Breast epithelium (tissue), 4 donors: ENCODE results near the gene DENND2C. TPM values are rescaled to one million over a fixed set of nuclear protein-coding genes. Genes with fewer than 3 reads are reported as not detected.

ENCODE experiments used
- DNase-seq, 2 donors: peaks; one replicate each; pipeline ENCODE4 v3.0.0-alpha.2; 2019; ENCODE audit warnings: low spot score in 2 of 2
- H3K27ac ChIP-seq, 2 donors: fragments of 200-600 bp; sonication (generic) in 1 of 2; one replicate each; pipeline ENCODE4 v1.5.1; 2016 to 2019; ENCODE audit warnings: mild to moderate bottlenecking in 1 of 2
- H3K27me3 ChIP-seq, 2 donors: fragments of 200-600 bp; sonication (generic) in 1 of 2; one replicate each; pipeline versions ENCODE4 v1.5.1 to v1.6.0; 2017 to 2019; ENCODE audit warnings: control low read depth in 1 of 2, mild to moderate bottlenecking in 1 of 2
- H3K36me3 ChIP-seq: fragments of 200-600 bp; one replicate; pipeline ENCODE4 v1.5.1; 2019
- H3K4me1 ChIP-seq, 2 donors: fragments of 200-600 bp; sonication (generic); one replicate each; pipeline ENCODE4 v1.5.1; 2016 to 2019; ENCODE audit warnings: control low read depth in 1 of 2
- H3K4me3 ChIP-seq, 3 donors: fragments of 200-600 bp; sonication (generic); 1 replicate in 2 of 3; 2 replicates in 1 of 3; pipeline ENCODE4 v1.5.1; 2016 to 2019; ENCODE audit warnings: mild to moderate bottlenecking in 3 of 3, moderate library complexity in 2 of 3
- H3K9me3 ChIP-seq, 2 donors: fragments of 200-600 bp; sonication (generic) in 1 of 2; one replicate each; pipeline ENCODE4 v1.5.1; 2016 to 2019; ENCODE audit warnings: control low read depth in 1 of 2
- CTCF ChIP-seq, 3 donors: fragments of 450-650 bp; IDR thresholded peaks; one replicate each; pipeline ENCODE4 v1.5.1; 2016 to 2017; ENCODE audit warnings: antibody characterized with exemption in 3 of 3, mild to moderate bottlenecking in 3 of 3, moderate library complexity in 3 of 3
- POLR2A ChIP-seq: fragments of 450-650 bp; IDR thresholded peaks from one replicate; pipeline ENCODE4 v1.6.1; 2016; ENCODE audit warnings: antibody characterized with exemption, mild to moderate bottlenecking, moderate library complexity
- POLR2AphosphoS5 ChIP-seq, 3 donors: sonication (generic); formaldehyde crosslinking; IDR thresholded peaks; one replicate each; pipeline ENCODE4 v1.6.1; 2017; ENCODE audit warnings: antibody characterized with exemption in 3 of 3
- intact Hi-C: fragments of 100-400 bp; cut with DNase I; formaldehyde crosslinking; loops from one replicate; pipeline ENCODE4 v1.15.1; 2023; ENCODE audit warnings: low total_unique reads
- total RNA-seq, 3 donors: library from RNA; depleted of rRNA; stranded (reverse); fragments of >200 nt; gene quantifications; one replicate each; pipeline ENCODE4 v1.1.0, GENCODE V29; 2016

DENND2C gene
- total RNA-seq, 3 donors from 2014 or later: 2.6 to 5.9 (median 3.3) TPM

GRCh38 chr1:114551400-114551799 lies 118.4 kb downstream of the DENND2C start:
- no peak for TF ChIP-seq POLR2AphosphoS5 (IDR thresholded peaks at IDR 0.05)
- TF ChIP-seq POLR2A: no peak
- no peak for TF ChIP-seq CTCF (IDR thresholded peaks at IDR 0.05)
- Histone ChIP-seq H3K9me3 (no peaks in the 10 kb centered on the region), H3K27ac (no peak overlapping the region), H3K27me3 (no peaks in the 10 kb centered on the region), H3K36me3 (no peaks in the 10 kb centered on the region), H3K4me3 (no peak overlapping the region), H3K4me1 (no peaks in the 10 kb centered on the region)
- intact Hi-C loops: no loop called here
- no peak for DNase-seq

- TF ChIP-seq CTCF (IDR thresholded peaks at IDR 0.05): no peak
- TF ChIP-seq POLR2AphosphoS5 (IDR thresholded peaks at IDR 0.05): no peak
- TF ChIP-seq POLR2A: no peak
- DNase-seq: no peak
- Histone ChIP-seq H3K27me3 (no peaks in the 10 kb centered on the region), H3K4me3 (no peak overlapping the region), H3K4me1 (no peaks in the 10 kb centered on the region), H3K36me3 (no peaks in the 10 kb centered on the region), H3K9me3 (no peaks in the 10 kb centered on the region), H3K27ac (no peak overlapping the region)
- intact Hi-C loops: no loop called here
Observed at GRCh38 chr1:114550336-114550735, 119.5 kb downstream of the DENND2C start.

GRCh38 chr1:114549137-114549536 lies 120.7 kb downstream of the DENND2C start:
- no peaks in the 10 kb centered on the region for H3K36me3 ChIP-seq
- H3K27me3 ChIP-seq: no peaks in the 10 kb centered on the region
- no peak for DNase-seq
- no peaks in the 10 kb centered on the region for H3K4me1 ChIP-seq
- no peak overlapping the region for H3K4me3 ChIP-seq
- intact Hi-C loops: no loop called here
- no peaks in the 10 kb centered on the region for H3K9me3 ChIP-seq
- no peak for TF ChIP-seq POLR2A
- no peak for TF ChIP-seq CTCF (IDR thresholded peaks at IDR 0.05)
- no peak for TF ChIP-seq POLR2AphosphoS5 (IDR thresholded peaks at IDR 0.05)
- H3K27ac ChIP-seq: no peak overlapping the region

GRCh38 chr1:114547076-114547475 lies 122.8 kb downstream of the DENND2C start:
- no peaks in the 10 kb centered on the region for H3K36me3 ChIP-seq
- no peaks in the 10 kb centered on the region for H3K27me3 ChIP-seq
- H3K9me3 ChIP-seq: no peaks in the 10 kb centered on the region
- no peak overlapping the region for H3K27ac ChIP-seq
- H3K4me3 ChIP-seq: no peak overlapping the region
- no peaks in the 10 kb centered on the region for H3K4me1 ChIP-seq
- intact Hi-C loops: no loop called here
- no peak for DNase-seq
- no peak for TF ChIP-seq POLR2A
- TF ChIP-seq CTCF (IDR thresholded peaks at IDR 0.05): no peak
- no peak for TF ChIP-seq POLR2AphosphoS5 (IDR thresholded peaks at IDR 0.05)

- TF ChIP-seq CTCF (IDR thresholded peaks at IDR 0.05) (no peak), POLR2A (no peak), POLR2AphosphoS5 (IDR thresholded peaks at IDR 0.05) (no peak)
- no peaks in the 10 kb centered on the region for H3K36me3 ChIP-seq
- DNase-seq: no peak
- H3K27ac ChIP-seq: no peak overlapping the region
- H3K4me3 ChIP-seq: no peak overlapping the region
- intact Hi-C loops: no loop called here
- no peaks in the 10 kb centered on the region for H3K27me3 ChIP-seq
- H3K9me3 ChIP-seq: no peaks in the 10 kb centered on the region
- no peaks in the 10 kb centered on the region for H3K4me1 ChIP-seq
Observed at GRCh38 chr1:114545796-114546195, 124.1 kb downstream of the DENND2C start.
